Vagina (tissue), 2 donors: ENCODE data around the gene CELF4. TPM values are rescaled to one million over a fixed set of nuclear protein-coding genes. Genes with fewer than 3 reads are reported as not detected.

Experiments used
- DNase-seq, 2 donors: peaks; one replicate each; pipeline ENCODE4 v3.0.0-alpha.2; 2017; ENCODE audit errors: extremely low spot score in 2 of 2
- H3K27ac ChIP-seq: fragments of 200-600 bp; sonication (generic); one replicate; pipeline ENCODE4 v1.5.1; 2019
- H3K27me3 ChIP-seq: fragments of 200-600 bp; sonication (generic); one replicate; pipeline ENCODE4 v1.5.1; 2019
- H3K36me3 ChIP-seq, 2 donors: fragments of 200-600 bp; sonication (generic); one replicate each; pipeline ENCODE4 v1.5.1; 2017 to 2019
- H3K4me1 ChIP-seq: fragments of 200-600 bp; sonication (generic); one replicate; pipeline ENCODE4 v1.5.1; 2019
- H3K4me3 ChIP-seq, 2 donors: fragments of 200-600 bp; sonication (generic); 1 replicate in 1 of 2; 2 replicates in 1 of 2; pipeline ENCODE4 v1.5.1; 2016 to 2019
- H3K9me3 ChIP-seq: fragments of 200-600 bp; sonication (generic); one replicate; pipeline ENCODE4 v1.5.1; 2019
- CTCF ChIP-seq, 3 experiments: fragments of 450-650 bp in 2 of 3; fragments of 200-600 bp in 1 of 3; sonication (generic) in 1 of 3; IDR thresholded peaks; one replicate each; pipeline ENCODE4 v1.5.1; 2017 to 2019; ENCODE audit warnings: antibody characterized with exemption in 3 of 3, mild to moderate bottlenecking in 2 of 3, moderate library complexity in 2 of 3
- POLR2A ChIP-seq, 2 donors: fragments of 450-650 bp; IDR thresholded peaks; one replicate each; pipeline ENCODE4 v1.6.1; 2017; ENCODE audit warnings: antibody characterized with exemption in 2 of 2, mild to moderate bottlenecking in 2 of 2, moderate library complexity in 2 of 2
- POLR2AphosphoS5 ChIP-seq, 2 donors: sonication (generic); formaldehyde crosslinking; IDR thresholded peaks; one replicate each; pipeline ENCODE4 v1.9.0; 2017; ENCODE audit warnings: antibody characterized with exemption in 2 of 2, mild to moderate bottlenecking in 2 of 2, low read depth in 1 of 2; ENCODE audit not compliant: insufficient read depth in 1 of 2
- intact Hi-C: fragments of 100-400 bp; cut with DNase I; formaldehyde crosslinking; loops from one replicate; pipeline ENCODE4 v1.15.1; 2023
- total RNA-seq: library from RNA; depleted of rRNA; stranded (reverse); fragments of >200 nt; gene quantifications from one replicate; pipeline ENCODE4 v1.2.3, GENCODE V29; 2016

The CELF4 gene
- total RNA-seq, 1 donor from 2014 or later, result 2.2 TPM

DNA sequence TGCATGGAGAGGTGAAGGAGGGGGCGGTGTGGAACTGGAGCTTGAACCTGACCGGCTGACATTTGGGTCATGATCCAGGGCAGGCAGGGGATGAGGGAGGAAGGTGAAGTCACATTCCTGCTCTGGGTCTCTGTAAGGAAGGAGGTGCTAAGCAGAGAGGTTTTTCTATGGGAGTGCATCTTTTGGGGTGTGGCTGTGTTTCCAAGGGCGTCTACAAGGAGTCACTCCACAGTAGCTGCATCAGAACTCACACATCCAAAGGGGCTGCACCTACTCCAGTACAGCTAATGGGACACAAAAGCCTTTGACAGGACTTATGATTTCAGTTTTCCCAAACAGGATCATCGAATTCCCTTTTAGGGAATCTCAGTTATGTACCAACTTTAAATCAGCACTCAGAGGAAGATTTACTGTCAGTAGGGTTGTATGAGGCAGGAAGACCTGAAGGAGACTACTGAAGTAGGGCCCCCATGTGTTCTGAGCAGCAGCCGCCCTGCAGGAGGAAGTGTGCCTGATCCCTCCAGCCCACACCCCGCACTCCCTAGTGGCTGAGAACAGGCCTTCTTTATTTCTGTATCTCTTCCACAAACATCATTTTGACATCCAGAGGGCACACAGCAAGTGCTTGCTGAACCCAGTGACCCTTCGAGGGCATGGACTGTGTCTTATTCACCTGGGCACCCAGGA, 137.2 kb downstream of the CELF4 start:
- H3K27me3 ChIP-seq, result no peaks in the 10 kb centered on the region
- no peak overlapping the region for H3K4me3 ChIP-seq
- H3K27ac ChIP-seq, result no peak overlapping the region
- H3K9me3 ChIP-seq, result no peaks in the 10 kb centered on the region
- intact Hi-C loops, result no loop called here
- H3K36me3 ChIP-seq, result no peaks in the 10 kb centered on the region
- no peaks in the 10 kb centered on the region for H3K4me1 ChIP-seq
- TF ChIP-seq POLR2AphosphoS5 (IDR thresholded peaks at IDR 0.05; ENCODE audit: insufficient read depth in 1 of 2, low read depth in 1 of 2) (no peak), POLR2A (IDR thresholded peaks at IDR 0.05) (no peak), CTCF (IDR thresholded peaks at IDR 0.05) (no peak)
- DNase-seq, result no peak

DNA sequence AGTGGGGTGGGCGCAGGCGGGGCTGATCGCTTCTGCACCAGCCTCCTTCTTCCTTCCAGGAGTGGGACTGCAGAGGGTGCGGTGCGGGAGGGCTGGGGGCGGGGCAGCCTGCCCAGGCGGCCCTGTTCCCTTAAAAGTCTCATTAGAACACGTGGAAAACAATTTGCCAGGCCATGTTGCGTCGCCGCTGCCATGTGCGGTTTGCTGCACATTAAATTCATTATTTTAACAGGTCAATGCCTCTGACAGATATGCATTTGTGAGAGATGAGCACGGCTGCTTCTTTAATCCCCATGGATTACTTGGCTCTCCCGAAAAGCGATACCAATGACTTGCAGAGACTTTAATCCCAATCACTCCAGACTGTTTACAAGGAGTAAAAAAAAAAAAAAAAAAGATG, 139.0 kb downstream of the CELF4 start:
- Histone ChIP-seq H3K4me1 (no peaks in the 10 kb centered on the region), H3K4me3 (no peak overlapping the region), H3K9me3 (no peaks in the 10 kb centered on the region), H3K36me3 (no peaks in the 10 kb centered on the region), H3K27me3 (no peaks in the 10 kb centered on the region), H3K27ac (no peak overlapping the region)
- intact Hi-C loops, result no loop called here
- DNase-seq, result no peak
- TF ChIP-seq POLR2AphosphoS5 (IDR thresholded peaks at IDR 0.05; ENCODE audit: insufficient read depth in 1 of 2, low read depth in 1 of 2) (no peak), CTCF (IDR thresholded peaks at IDR 0.05) (no peak), POLR2A (IDR thresholded peaks at IDR 0.05) (no peak)

- no peak for TF ChIP-seq POLR2A (IDR thresholded peaks at IDR 0.05)
- no peak for TF ChIP-seq CTCF (IDR thresholded peaks at IDR 0.05)
- Histone ChIP-seq H3K27me3 (no peaks in the 10 kb centered on the region), H3K27ac (no peak overlapping the region), H3K36me3 (no peaks in the 10 kb centered on the region), H3K4me1 (no peaks in the 10 kb centered on the region), H3K9me3 (no peaks in the 10 kb centered on the region), H3K4me3 (no peak overlapping the region)
- intact Hi-C loops, result no loop called here
- DNase-seq, result no peak
Measured at GRCh38 chr18:37425222-37425621, 140.4 kb downstream of the CELF4 start.

- no peaks in the 10 kb centered on the region for H3K4me1 ChIP-seq
- no peak overlapping the region for H3K4me3 ChIP-seq
- intact Hi-C loops, result no loop called here
- H3K9me3 ChIP-seq, result no peaks in the 10 kb centered on the region
- no peaks in the 10 kb centered on the region for H3K27me3 ChIP-seq
- TF ChIP-seq POLR2AphosphoS5 (IDR thresholded peaks at IDR 0.05; ENCODE audit: insufficient read depth in 1 of 2, low read depth in 1 of 2) (no peak), POLR2A (IDR thresholded peaks at IDR 0.05) (no peak), CTCF (IDR thresholded peaks at IDR 0.05) (no peak)
- no peaks in the 10 kb centered on the region for H3K36me3 ChIP-seq
- DNase-seq, result no peak
- H3K27ac ChIP-seq, result no peak overlapping the region
Measured at GRCh38 chr18:37424507-37424906, 141.1 kb downstream of the CELF4 start.

DNA sequence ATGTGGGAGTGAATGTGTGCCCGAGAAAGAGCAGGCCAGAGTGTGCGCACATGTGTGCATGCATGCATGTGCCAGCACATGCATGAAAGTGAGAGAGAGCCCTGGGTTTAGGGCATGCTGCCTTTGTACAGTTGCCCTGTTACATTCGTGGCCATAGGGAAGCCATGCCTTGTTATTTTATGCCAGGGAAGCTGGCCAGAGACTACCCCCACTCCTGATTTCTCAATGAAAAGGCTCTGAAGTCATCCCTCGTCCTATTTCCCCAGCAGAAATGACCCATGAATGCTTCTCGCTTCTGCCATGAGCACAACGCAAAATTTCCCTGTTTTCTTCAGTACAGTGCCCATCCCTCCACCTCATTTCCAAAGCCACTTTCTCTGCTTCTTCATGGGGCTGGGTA, 143.0 kb downstream of the CELF4 start:
- Histone ChIP-seq H3K27me3 (no peaks in the 10 kb centered on the region), H3K4me3 (no peak overlapping the region), H3K36me3 (no peaks in the 10 kb centered on the region), H3K27ac (no peak overlapping the region), H3K9me3 (no peaks in the 10 kb centered on the region), H3K4me1 (no peaks in the 10 kb centered on the region)
- no peak for DNase-seq
- intact Hi-C loops, result no loop called here
- TF ChIP-seq CTCF (IDR thresholded peaks at IDR 0.05) (no peak), POLR2AphosphoS5 (IDR thresholded peaks at IDR 0.05; ENCODE audit: insufficient read depth in 1 of 2, low read depth in 1 of 2) (no peak), POLR2A (IDR thresholded peaks at IDR 0.05) (no peak)
